Upper lobe of left lung (tissue), 4 donors: ENCODE data around the gene LCN12.

ENCODE experiments used
- EP300 ChIP-seq, 4 donors: sonication (generic); formaldehyde crosslinking; IDR thresholded peaks; one replicate each; pipeline ENCODE4 v1.5.1; 2017; ENCODE audit warnings: antibody characterized with exemption in 4 of 4, control low read depth in 2 of 4
- POLR2A ChIP-seq, 4 donors: fragments of 450-650 bp; IDR thresholded peaks; one replicate each; pipeline ENCODE4 v1.5.1; 2016 to 2017; ENCODE audit warnings: antibody characterized with exemption in 4 of 4, mild to moderate bottlenecking in 2 of 4
- POLR2AphosphoS5 ChIP-seq, 2 donors: sonication (generic); formaldehyde crosslinking; IDR thresholded peaks; one replicate each; pipeline ENCODE4 v1.5.1; 2017; ENCODE audit warnings: antibody characterized with exemption in 2 of 2
- TF ChIP-seq, protein P1 (sequence below), 6 experiments: fragments of 450-650 bp in 4 of 6; fragments of 200-600 bp in 2 of 6; sonication (generic) in 2 of 6; IDR thresholded peaks; one replicate each; pipeline ENCODE4 v1.5.1; 2016 to 2019; ENCODE audit warnings: antibody characterized with exemption in 6 of 6

DNA sequence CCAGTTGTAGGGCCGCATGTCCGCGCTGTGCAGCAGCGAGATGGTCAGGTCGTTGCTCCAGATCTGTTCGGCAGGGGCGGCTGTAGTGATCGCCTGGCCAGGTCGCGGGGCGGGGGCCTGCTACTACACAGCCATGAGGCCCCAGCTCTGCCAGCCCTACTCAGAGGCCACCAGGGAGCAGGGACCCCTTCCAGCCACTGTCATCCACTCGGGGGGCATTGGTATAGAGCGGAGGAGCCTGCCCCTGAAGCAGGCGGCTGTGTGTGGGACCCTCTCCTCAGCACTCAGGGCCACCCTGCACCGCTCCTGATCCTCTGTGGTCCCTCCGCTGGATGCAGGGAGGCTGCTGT, 9.2 kb upstream of the LCN12 start:
- no peak for TF ChIP-seq POLR2AphosphoS5 (IDR thresholded peaks at IDR 0.05)
- TF ChIP-seq, protein P1, sequence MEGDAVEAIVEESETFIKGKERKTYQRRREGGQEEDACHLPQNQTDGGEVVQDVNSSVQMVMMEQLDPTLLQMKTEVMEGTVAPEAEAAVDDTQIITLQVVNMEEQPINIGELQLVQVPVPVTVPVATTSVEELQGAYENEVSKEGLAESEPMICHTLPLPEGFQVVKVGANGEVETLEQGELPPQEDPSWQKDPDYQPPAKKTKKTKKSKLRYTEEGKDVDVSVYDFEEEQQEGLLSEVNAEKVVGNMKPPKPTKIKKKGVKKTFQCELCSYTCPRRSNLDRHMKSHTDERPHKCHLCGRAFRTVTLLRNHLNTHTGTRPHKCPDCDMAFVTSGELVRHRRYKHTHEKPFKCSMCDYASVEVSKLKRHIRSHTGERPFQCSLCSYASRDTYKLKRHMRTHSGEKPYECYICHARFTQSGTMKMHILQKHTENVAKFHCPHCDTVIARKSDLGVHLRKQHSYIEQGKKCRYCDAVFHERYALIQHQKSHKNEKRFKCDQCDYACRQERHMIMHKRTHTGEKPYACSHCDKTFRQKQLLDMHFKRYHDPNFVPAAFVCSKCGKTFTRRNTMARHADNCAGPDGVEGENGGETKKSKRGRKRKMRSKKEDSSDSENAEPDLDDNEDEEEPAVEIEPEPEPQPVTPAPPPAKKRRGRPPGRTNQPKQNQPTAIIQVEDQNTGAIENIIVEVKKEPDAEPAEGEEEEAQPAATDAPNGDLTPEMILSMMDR (IDR thresholded peaks at IDR 0.05): no peak
- TF ChIP-seq POLR2A (IDR thresholded peaks at IDR 0.05): no peak
- no peak for TF ChIP-seq EP300 (IDR thresholded peaks at IDR 0.05)
